Nephron progenitor cell (in vitro differentiated cells): Measurements from ENCODE around the gene COMMD8.

Experiments used
- DNase-seq: peaks from one replicate; pipeline ENCODE4 v3.0.0; 2021
- H3K27ac Mint-ChIP-seq: 2 replicates; pipeline ENCODE4 v1.8.0; 2021; ENCODE audit warnings: mild to moderate bottlenecking, moderate library complexity, mixed read lengths
- H3K27me3 Mint-ChIP-seq: 2 replicates; pipeline ENCODE4 v1.8.0; 2021; ENCODE audit warnings: mild to moderate bottlenecking, low read depth, mixed read lengths; ENCODE audit not compliant: poor library complexity
- H3K36me3 Mint-ChIP-seq: 2 replicates; pipeline ENCODE4 v1.8.0; 2021; ENCODE audit warnings: low read depth, mixed read lengths
- H3K4me1 Mint-ChIP-seq: 2 replicates; pipeline ENCODE4 v1.8.0; 2021; ENCODE audit warnings: mixed read lengths
- H3K4me3 Mint-ChIP-seq: 2 replicates; pipeline ENCODE4 v1.8.0; 2021; ENCODE audit warnings: mild to moderate bottlenecking, moderate library complexity, mixed read lengths
- H3K9me3 Mint-ChIP-seq: 2 replicates; pipeline ENCODE4 v1.8.0; 2021; ENCODE audit warnings: mild to moderate bottlenecking, moderate library complexity, mixed read lengths
- TF ChIP-seq, protein P1 (sequence below): fragments of 200-600 bp; sonication (generic); IDR thresholded peaks from 2 replicates; pipeline ENCODE4 v1.5.0; 2021; ENCODE audit warnings: antibody characterized with exemption

The COMMD8 gene

DNA sequence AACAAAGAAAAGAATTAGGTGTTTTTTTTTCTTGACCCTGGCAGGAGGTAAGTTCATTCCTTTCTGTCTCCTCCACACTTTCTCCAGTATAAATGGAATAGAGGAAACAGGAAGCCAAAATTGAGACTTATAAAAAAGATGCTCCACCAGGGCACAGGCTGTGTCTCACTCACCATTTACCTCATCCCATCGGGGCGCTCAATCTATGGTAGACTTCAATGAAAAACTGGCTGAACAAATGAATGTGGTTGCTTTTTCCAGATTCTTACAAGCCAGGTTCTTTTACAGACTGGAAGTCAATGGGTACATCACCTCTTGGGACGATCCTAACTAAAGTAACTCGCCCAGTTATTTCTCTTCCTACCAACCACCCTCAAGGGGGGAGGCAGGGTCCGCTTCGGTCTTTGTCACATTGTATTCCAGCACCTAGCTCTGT lies 685 bp downstream of the COMMD8 start:
- DNase-seq, result no peak
- H3K9me3 Mint-ChIP-seq, result no peaks in the 10 kb centered on the region
- peak overlapping the region; percentile 37 for H3K27ac Mint-ChIP-seq
- peaks cover 28% of the 10 kb centered on the region for H3K4me1 Mint-ChIP-seq
- H3K27me3 Mint-ChIP-seq, result peaks cover 3% of the 10 kb centered on the region
- TF ChIP-seq, protein P1, sequence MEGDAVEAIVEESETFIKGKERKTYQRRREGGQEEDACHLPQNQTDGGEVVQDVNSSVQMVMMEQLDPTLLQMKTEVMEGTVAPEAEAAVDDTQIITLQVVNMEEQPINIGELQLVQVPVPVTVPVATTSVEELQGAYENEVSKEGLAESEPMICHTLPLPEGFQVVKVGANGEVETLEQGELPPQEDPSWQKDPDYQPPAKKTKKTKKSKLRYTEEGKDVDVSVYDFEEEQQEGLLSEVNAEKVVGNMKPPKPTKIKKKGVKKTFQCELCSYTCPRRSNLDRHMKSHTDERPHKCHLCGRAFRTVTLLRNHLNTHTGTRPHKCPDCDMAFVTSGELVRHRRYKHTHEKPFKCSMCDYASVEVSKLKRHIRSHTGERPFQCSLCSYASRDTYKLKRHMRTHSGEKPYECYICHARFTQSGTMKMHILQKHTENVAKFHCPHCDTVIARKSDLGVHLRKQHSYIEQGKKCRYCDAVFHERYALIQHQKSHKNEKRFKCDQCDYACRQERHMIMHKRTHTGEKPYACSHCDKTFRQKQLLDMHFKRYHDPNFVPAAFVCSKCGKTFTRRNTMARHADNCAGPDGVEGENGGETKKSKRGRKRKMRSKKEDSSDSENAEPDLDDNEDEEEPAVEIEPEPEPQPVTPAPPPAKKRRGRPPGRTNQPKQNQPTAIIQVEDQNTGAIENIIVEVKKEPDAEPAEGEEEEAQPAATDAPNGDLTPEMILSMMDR, result no peak
- peaks cover 20% of the 10 kb centered on the region for H3K36me3 Mint-ChIP-seq
- peak overlapping the region; percentile 87 for H3K4me3 Mint-ChIP-seq

DNA sequence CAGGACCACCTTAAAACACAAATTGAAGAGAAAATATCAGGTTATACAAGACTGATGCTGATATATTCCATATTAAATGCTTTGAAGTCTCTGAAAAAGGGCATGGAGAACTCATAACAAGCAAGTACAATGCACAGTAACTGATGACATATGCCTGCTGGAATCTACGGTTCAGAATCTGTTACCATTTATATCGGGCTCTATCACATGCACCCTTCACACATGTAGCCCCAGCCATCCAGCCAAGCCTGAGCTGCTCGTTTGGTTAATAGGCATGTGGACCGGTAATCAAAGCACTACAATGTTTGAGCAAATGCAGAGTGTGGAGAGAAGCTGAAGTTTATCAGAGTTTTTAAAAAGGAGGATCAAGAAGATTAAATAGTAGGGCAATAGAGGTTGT lies 11.8 kb downstream of the COMMD8 start:
- Mint-ChIP-seq H3K4me3 (no peak overlapping the region), H3K4me1 (no peaks in the 10 kb centered on the region), H3K36me3 (peaks cover 29% of the 10 kb centered on the region), H3K27ac (no peak overlapping the region), H3K27me3 (peaks cover 3% of the 10 kb centered on the region), H3K9me3 (no peaks in the 10 kb centered on the region)
- TF ChIP-seq, protein P1, result no peak
- no peak for DNase-seq

DNA sequence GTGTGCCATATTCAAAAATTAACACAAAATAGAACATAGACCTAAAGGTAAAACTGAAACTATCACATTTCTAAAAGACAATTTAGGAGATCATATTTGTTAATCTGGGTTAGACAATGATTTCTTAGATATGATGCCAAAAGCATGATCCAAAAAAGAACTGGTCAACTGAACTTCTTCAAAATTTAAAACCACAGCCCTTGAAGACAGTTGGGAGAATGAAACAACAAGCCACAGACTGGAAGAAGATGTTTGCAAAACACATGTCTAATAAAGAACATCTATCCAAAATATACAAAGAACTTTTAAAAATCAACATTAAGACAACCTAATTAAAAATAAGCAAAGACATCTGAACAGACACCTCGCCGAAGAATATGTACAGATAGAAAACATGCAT lies 19.5 kb downstream of the COMMD8 start:
- Mint-ChIP-seq H3K4me3 (no peak overlapping the region), H3K9me3 (no peaks in the 10 kb centered on the region), H3K27ac (no peak overlapping the region), H3K4me1 (no peaks in the 10 kb centered on the region), H3K27me3 (peaks cover 3% of the 10 kb centered on the region), H3K36me3 (no peaks in the 10 kb centered on the region)
- DNase-seq, result no peak
- TF ChIP-seq, protein P1, result no peak

DNA sequence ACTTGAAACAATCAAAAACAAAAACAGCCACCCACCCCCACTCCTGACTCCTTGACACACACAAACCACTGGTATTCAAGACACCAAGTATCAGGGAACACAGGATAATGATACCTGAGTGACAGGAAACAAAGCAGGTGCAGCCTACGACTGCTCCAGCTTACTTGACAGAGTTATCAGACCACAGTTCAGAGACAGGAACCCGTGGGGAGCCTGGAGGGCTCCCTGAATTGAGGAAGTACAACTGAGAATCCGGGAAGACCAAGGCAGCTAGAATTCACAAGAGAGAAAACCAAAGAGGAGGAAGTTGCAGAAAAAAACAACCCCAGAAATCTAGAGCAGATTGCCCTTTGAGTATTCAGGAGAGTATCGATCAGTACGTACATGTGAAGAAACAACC lies 20.5 kb downstream of the COMMD8 start:
- H3K4me3 Mint-ChIP-seq, result no peak overlapping the region
- DNase-seq, result no peak

DNA sequence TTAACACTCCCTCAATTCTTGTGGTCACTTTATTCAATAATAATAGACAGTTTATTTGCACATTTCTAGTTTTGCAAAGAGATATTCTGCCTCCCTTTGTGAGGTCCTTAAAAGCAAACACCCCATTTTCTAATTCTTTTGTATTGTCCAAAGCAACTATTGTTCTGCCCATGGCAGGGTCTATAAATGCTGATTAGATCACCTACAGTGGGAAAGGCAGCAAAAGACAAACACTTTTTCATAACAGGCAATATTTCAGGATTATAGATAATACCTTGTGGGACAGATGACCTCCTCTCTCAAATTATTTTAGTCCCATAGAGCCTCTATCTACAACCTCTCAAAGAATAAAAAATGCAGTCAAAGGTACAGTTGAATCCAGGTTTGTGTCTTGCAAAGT lies 28.6 kb downstream of the COMMD8 start:
- H3K36me3 Mint-ChIP-seq, result no peaks in the 10 kb centered on the region
- no peaks in the 10 kb centered on the region for H3K9me3 Mint-ChIP-seq
- DNase-seq, result no peak
- H3K27me3 Mint-ChIP-seq, result peaks cover 7% of the 10 kb centered on the region
- no peak overlapping the region for H3K27ac Mint-ChIP-seq
- TF ChIP-seq, protein P1, result no peak
- no peaks in the 10 kb centered on the region for H3K4me1 Mint-ChIP-seq
- H3K4me3 Mint-ChIP-seq, result no peak overlapping the region

More for the DNA sequence above, 20.5 kb downstream of the COMMD8 start:
- H3K9me3 Mint-ChIP-seq, result no peaks in the 10 kb centered on the region
- no peak overlapping the region for H3K27ac Mint-ChIP-seq
- TF ChIP-seq, protein P1, result no peak
- H3K36me3 Mint-ChIP-seq, result no peaks in the 10 kb centered on the region
- peaks cover 3% of the 10 kb centered on the region for H3K27me3 Mint-ChIP-seq
- H3K4me1 Mint-ChIP-seq, result no peaks in the 10 kb centered on the region

DNA sequence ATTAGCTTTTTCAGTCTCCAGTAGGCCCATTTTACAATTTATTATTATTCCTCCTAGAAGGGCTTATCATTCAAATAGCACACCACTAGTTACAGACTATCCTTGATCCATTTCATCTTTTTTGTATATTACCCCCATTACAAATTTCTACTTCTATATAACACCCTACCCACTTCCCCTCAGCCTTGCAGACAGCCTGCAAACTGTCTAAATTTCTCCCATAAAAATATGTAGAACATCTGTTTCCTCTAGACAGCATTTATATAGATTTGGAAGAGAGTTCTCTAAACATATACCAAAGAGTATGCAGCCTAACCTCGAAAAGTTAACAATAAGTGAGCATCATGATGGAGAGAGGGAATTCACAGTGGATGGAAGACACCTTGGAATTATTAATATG lies 30.8 kb downstream of the COMMD8 start:
- TF ChIP-seq, protein P1, result no peak
- H3K4me3 Mint-ChIP-seq, result no peak overlapping the region
- no peak for DNase-seq

More for the DNA sequence above, 30.8 kb downstream of the COMMD8 start:
- Mint-ChIP-seq H3K27me3 (peaks cover 7% of the 10 kb centered on the region), H3K9me3 (no peaks in the 10 kb centered on the region), H3K36me3 (no peaks in the 10 kb centered on the region), H3K4me1 (no peaks in the 10 kb centered on the region), H3K27ac (no peak overlapping the region)
